Upper lobe of left lung (tissue), 4 donors: ENCODE results near the gene CTSL.

ENCODE experiments used
- POLR2A ChIP-seq, 4 donors: fragments of 450-650 bp; IDR thresholded peaks; one replicate each; pipeline ENCODE4 v1.5.1; 2016 to 2017; ENCODE audit warnings: antibody characterized with exemption in 4 of 4, mild to moderate bottlenecking in 2 of 4
- TF ChIP-seq, protein P1 (sequence below), 6 experiments: fragments of 450-650 bp in 4 of 6; fragments of 200-600 bp in 2 of 6; sonication (generic) in 2 of 6; IDR thresholded peaks; one replicate each; pipeline ENCODE4 v1.5.1; 2016 to 2019; ENCODE audit warnings: antibody characterized with exemption in 6 of 6

DNA sequence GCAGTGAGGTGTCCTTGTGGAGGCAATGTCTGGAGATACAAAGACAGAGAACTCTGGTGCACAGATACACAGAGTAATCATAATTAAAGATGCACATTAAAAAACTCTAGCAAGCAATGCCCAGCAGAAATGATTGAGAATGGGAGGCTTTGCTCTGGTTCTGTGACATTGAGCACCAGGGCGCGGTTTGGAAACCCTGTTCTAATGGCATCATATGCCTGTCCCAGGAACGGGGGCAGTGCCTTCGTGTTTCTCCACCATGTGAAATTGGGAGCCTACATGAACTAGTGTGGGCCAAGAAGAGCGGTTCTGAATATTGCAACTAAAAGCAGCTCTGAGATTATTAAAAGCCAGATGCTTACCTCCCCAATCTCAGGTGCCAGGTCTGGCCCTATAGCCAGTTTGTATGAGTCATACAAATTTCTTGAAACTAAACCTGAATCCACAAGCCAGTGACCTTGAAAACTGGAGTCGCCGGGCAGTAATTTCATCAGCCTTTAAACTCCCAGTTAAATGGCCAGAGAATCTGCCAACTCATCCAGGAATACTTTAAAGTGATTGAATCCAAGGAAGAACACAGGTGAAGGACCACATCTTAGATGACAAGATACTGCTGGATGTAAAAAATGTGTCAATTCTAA is 22.2 kb upstream of the CTSL start:
- TF ChIP-seq, protein P1, sequence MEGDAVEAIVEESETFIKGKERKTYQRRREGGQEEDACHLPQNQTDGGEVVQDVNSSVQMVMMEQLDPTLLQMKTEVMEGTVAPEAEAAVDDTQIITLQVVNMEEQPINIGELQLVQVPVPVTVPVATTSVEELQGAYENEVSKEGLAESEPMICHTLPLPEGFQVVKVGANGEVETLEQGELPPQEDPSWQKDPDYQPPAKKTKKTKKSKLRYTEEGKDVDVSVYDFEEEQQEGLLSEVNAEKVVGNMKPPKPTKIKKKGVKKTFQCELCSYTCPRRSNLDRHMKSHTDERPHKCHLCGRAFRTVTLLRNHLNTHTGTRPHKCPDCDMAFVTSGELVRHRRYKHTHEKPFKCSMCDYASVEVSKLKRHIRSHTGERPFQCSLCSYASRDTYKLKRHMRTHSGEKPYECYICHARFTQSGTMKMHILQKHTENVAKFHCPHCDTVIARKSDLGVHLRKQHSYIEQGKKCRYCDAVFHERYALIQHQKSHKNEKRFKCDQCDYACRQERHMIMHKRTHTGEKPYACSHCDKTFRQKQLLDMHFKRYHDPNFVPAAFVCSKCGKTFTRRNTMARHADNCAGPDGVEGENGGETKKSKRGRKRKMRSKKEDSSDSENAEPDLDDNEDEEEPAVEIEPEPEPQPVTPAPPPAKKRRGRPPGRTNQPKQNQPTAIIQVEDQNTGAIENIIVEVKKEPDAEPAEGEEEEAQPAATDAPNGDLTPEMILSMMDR (IDR thresholded peaks at IDR 0.05) = no peak
- no peak for TF ChIP-seq POLR2A (IDR thresholded peaks at IDR 0.05)
